Kidney (tissue), 14 donors: Measurements from ENCODE around the gene ZFP42. TPM values are rescaled to one million over a fixed set of nuclear protein-coding genes. Genes with fewer than 3 reads are reported as not detected.
"Not testable (repeated sequence)": the region's sequence is repeated elsewhere in the genome, so short reads cannot be mapped to it uniquely, and the experiment has no call there.

ENCODE experiments used
- DNase-seq, 5 donors: peaks; one replicate each; pipeline ENCODE4 v3.0.0-alpha.2; 2013 to 2020
- FAIRE-seq: peaks from 2 replicates; lab custom pipeline; 2012; peaks lifted over from hg19 to GRCh38; lab: Jason Lieb, UNC
- H3K27ac ChIP-seq, 2 donors: one replicate each; pipeline ENCODE4 v1.7.0; 2013; ENCODE audit warnings: low read depth in 2 of 2, low read length in 2 of 2, inconsistent platforms in 1 of 2
- H3K27me3 ChIP-seq: one replicate; pipeline ENCODE4 v1.7.1; 2013; ENCODE audit warnings: low read length, inconsistent platforms; ENCODE audit not compliant: control insufficient read depth, insufficient read depth
- H3K36me3 ChIP-seq, 3 donors: one replicate each; pipeline versions ENCODE4 v1.7.0 to v1.7.1; 2013; ENCODE audit warnings: low read length in 3 of 3, control low read depth in 1 of 3, inconsistent platforms in 1 of 3; ENCODE audit not compliant: insufficient read depth in 3 of 3, control insufficient read depth in 2 of 3
- H3K4me1 ChIP-seq, 3 donors: one replicate each; pipeline versions ENCODE4 v1.7.0 to v1.7.1; 2013; ENCODE audit warnings: low read length in 3 of 3, inconsistent platforms in 1 of 3, low read depth in 1 of 3; ENCODE audit not compliant: control insufficient read depth in 2 of 3, insufficient read depth in 2 of 3
- H3K4me3 ChIP-seq, 3 donors: one replicate each; pipeline versions ENCODE4 v1.7.0 to v1.8.1; 2013; ENCODE audit warnings: low read length in 3 of 3, control low read depth in 1 of 3, inconsistent platforms in 1 of 3
- H3K9ac ChIP-seq, 3 donors: one replicate each; pipeline versions ENCODE4 v1.7.0 to v1.7.1; 2013; ENCODE audit warnings: low read length in 3 of 3, control low read depth in 1 of 3, inconsistent platforms in 1 of 3
- H3K9me3 ChIP-seq, 3 donors: one replicate each; pipeline versions ENCODE4 v1.7.0 to v1.7.1; 2013; ENCODE audit warnings: low read length in 3 of 3, control low read depth in 1 of 3, inconsistent platforms in 1 of 3; ENCODE audit not compliant: control insufficient read depth in 2 of 3, insufficient read depth in 1 of 3
- intact Hi-C: fragments of 100-400 bp; cut with DNase I; formaldehyde crosslinking; loops from one replicate; pipeline ENCODE4 v1.11.1; 2022
- polyA plus RNA-seq: library from polyadenylated mRNA; stranded (reverse); fragments of 350-450 nt; fragmentation: Illumina TruSeq; extraction: RNeasy Lipid Tissue Mini Kit (QIAGEN cat#74804); gene quantifications from one replicate; pipeline ENCODE4 v1.2.3, GENCODE V29; 2014; ENCODE audit warnings: low read depth, low replicate concordance; ENCODE audit not compliant: insufficient read depth
- total RNA-seq: library from RNA; stranded (reverse); fragmentation: NEBNext Ultra II Directional; extraction: Animal tissue kit (Norgen Biotek cat#: 25700); gene quantifications from one replicate; pipeline ENCODE4 v1.2.1, GENCODE V29; 2021
- TF ChIP-seq, protein P1 (sequence below): IDR thresholded peaks from 3 replicates; pipeline ENCODE4 v1.5.1; 2012; ENCODE audit warnings: mild to moderate bottlenecking, moderate library complexity, borderline replicate concordance; ENCODE audit not compliant: insufficient read depth; ENCODE audit errors: extremely low read depth
- donor health status: control.
- donor health status: control.
- donor health status: control.
- donor health status: control.
- donor health status: control.
- donor health status: DM: yes; HTN: yes; CAD: no.
- donor health status: Normal renal cell carcinoma (clear cell type).

ZFP42 gene
- total and polyA plus RNA-seq, 2 donors from 2014 or later, result not detected

DNA sequence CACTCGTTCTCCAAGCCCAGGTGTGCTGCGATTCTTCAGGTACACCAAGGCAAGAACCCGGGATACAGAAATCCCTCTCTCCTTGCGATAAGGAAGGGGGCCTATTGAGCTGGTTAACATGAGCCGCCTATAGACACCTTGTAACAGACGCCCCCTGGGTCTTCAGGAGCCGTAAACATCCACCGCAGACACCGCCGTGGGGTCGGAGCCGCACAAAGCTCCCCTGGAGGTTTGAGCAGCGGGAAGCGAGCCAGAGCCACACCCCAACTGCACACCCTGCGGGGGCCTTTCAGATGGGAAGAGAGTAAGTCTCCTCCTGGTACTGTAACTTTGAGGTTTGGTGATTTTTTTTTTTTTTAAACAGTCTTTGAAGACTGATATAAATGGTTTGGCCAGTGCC lies 46.6 kb downstream of the ZFP42 start:
- FAIRE-seq (no peak), DNase-seq (no peak)
- no peak overlapping the region for H3K9ac ChIP-seq
- intact Hi-C loops, result no loop called here
- no peaks in the 10 kb centered on the region for H3K9me3 ChIP-seq
- H3K4me1 ChIP-seq, result no peaks in the 10 kb centered on the region
- no peaks in the 10 kb centered on the region for H3K36me3 ChIP-seq
- H3K27me3 ChIP-seq, result no peaks in the 10 kb centered on the region
- H3K4me3 ChIP-seq, result no peak overlapping the region
- no peak overlapping the region for H3K27ac ChIP-seq
- TF ChIP-seq, protein P1, sequence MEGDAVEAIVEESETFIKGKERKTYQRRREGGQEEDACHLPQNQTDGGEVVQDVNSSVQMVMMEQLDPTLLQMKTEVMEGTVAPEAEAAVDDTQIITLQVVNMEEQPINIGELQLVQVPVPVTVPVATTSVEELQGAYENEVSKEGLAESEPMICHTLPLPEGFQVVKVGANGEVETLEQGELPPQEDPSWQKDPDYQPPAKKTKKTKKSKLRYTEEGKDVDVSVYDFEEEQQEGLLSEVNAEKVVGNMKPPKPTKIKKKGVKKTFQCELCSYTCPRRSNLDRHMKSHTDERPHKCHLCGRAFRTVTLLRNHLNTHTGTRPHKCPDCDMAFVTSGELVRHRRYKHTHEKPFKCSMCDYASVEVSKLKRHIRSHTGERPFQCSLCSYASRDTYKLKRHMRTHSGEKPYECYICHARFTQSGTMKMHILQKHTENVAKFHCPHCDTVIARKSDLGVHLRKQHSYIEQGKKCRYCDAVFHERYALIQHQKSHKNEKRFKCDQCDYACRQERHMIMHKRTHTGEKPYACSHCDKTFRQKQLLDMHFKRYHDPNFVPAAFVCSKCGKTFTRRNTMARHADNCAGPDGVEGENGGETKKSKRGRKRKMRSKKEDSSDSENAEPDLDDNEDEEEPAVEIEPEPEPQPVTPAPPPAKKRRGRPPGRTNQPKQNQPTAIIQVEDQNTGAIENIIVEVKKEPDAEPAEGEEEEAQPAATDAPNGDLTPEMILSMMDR, result no peak

DNA sequence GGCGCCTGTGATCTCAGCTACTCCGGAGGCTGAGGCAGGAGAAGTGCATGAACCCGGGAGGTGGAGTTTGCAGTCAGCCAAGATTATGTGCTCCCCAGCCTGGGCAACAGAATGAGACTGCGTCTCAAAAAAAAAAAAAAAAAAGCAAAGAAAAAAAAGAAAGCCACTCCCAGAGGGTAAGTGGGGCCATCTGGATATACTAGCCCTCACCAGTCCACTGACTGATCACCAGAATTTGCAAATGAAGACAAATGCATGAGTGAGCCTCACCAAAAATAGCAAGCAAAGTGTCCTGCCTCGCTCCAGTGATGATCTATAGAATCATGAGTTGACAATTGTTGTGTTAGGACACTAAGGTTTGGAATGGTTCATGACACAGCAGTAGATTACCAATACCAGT lies 47.6 kb downstream of the ZFP42 start:
- Histone ChIP-seq H3K27ac (no peak overlapping the region), H3K9ac (no peak overlapping the region), H3K36me3 (no peaks in the 10 kb centered on the region), H3K4me3 (no peak overlapping the region), H3K4me1 (no peaks in the 10 kb centered on the region), H3K9me3 (no peaks in the 10 kb centered on the region), H3K27me3 (no peaks in the 10 kb centered on the region)
- no peak for DNase-seq
- no peak for FAIRE-seq
- intact Hi-C loops, result no loop called here
- TF ChIP-seq, protein P1, result no peak

DNA sequence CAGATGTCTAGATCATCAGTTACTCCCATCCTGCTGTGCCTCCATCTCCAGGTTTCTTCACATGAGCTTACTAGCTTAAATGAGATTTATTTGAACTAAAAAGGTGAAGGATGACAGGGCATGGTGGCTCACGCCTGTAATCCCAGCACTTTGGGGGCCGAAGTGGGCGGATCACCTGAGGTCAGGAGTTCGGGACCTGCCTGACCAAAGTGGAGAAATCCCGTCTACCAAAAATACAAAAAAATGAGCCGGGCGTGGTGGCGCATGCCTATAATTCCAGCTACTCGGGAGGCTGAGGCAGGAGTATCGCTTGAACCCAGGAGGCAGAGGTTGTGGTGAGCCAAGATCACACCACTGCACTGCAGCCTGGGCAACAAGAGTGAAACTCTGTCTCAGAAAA lies 49.9 kb downstream of the ZFP42 start:
- FAIRE-seq, H3K9me3 ChIP-seq, DNase-seq, H3K36me3 ChIP-seq, intact Hi-C loops, H3K27me3 ChIP-seq, H3K4me3 ChIP-seq, H3K4me1 ChIP-seq, H3K27ac ChIP-seq, H3K9ac ChIP-seq: not testable (repeated sequence)

DNA sequence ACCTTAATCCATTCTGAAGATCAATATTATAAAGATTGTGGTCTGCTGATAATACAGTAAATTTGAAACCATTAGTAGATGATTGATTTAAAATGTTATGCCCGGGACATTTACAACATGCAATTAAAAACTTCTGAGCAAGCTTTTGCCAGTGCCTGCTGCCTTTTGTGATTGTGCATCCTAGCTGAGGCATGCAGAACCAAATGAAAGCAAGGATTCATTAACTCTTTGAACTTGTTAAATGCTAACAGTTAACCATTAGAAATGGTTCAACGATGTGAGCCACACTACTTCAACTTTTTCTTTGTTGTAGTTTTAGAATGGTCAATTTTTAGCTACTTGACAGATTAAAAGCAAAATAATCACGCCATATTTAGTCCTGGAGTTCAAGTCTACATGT lies 51.1 kb downstream of the ZFP42 start:
- Histone ChIP-seq H3K27ac (no peak overlapping the region), H3K9me3 (no peaks in the 10 kb centered on the region), H3K27me3 (no peaks in the 10 kb centered on the region), H3K4me3 (no peak overlapping the region), H3K4me1 (no peaks in the 10 kb centered on the region), H3K36me3 (no peaks in the 10 kb centered on the region), H3K9ac (no peak overlapping the region)
- intact Hi-C loops, result no loop called here
- TF ChIP-seq, protein P1, result no peak
- FAIRE-seq (no peak), DNase-seq (peak in 2 of 5 donors; percentile 45 to 50)
